GM18873 (cell line): ENCODE results near the gene DTNA.

Source experiments
- ATAC-seq: cut with Tn5 transposase; IDR thresholded peaks from one replicate; pipeline ENCODE4 v1.9.1; 2021; ENCODE audit warnings: mild to moderate bottlenecking, moderate library complexity, moderate number of reproducible peaks; ENCODE audit not compliant: unreplicated experiment, low FRiP score

DTNA gene

DNA sequence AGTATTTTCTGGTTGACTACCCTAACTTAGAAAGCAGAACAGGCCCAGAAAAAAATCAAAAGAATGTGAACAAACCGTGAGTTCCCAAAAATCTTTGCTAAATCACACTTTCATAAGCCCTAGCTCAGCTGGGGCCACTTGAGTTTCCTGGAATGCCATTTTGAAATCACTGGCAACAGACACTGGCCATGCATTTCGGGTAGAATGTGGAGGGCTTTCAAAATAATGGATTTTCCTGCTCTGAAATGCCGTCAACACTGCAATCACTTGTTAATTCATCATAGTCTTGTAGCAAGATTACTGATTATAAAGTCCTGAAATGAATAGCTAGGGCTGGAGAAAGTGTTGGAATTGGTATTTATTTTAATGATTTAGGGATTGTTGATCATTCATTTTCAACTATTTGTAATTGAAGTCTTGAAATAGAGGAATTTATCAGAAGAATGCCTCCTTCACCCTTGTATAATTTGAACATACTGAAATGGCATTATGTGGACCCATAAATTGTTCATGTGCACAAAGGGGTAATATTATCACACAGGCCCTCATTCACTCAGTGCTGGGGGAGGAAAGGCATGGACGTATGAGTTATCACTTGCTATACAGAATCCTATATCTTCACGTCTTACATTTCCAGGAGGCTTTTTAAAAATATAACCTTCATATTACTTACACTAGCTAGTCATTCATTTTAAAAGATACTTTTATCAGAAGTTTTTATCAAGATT is 134.8 kb downstream of the DTNA start:
- no peak for ATAC-seq

DNA sequence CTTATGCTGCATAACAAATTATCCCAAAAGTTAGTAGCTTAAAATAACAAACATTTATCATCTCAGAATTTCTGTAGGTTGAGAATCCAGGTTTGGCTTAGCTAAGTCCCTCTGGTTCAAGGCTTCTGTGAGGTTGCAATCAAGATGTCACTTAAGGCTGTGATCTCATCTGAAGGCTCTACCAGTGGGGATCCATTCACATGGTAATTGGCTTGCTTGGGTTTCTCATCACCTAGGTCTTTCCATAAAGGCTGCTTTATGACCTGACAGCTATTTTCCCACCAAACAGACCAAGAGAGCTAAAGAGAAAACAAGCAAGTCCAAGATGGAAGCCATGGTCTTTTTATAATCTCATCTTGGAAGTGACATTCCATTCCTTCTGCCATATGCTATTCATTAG is 137.3 kb downstream of the DTNA start:
- no peak for ATAC-seq

GRCh38 chr18:34848156-34848555 is 138.1 kb downstream of the DTNA start:
- no peak for ATAC-seq

GRCh38 chr18:34848695-34849094 is 138.6 kb downstream of the DTNA start:
- no peak for ATAC-seq

DNA sequence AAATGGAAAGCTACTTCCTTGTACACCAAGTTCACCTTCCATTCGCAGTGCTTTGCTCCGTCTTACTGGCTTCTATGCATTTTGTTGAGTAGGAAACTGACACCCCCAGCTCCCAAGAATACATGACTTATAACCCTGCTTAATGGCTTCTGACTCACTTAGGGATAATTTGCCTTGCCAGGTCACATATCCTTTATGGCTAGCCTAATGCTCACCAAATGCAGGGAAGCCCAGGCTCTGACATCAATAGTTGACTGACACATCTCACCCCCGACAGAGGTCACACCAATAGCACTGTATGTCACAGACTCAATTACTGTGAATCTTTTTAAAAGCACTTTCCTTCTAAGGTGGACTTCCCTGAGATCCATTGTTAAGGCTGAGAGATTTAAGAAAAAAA is 147.2 kb downstream of the DTNA start:
- no peak for ATAC-seq

DNA sequence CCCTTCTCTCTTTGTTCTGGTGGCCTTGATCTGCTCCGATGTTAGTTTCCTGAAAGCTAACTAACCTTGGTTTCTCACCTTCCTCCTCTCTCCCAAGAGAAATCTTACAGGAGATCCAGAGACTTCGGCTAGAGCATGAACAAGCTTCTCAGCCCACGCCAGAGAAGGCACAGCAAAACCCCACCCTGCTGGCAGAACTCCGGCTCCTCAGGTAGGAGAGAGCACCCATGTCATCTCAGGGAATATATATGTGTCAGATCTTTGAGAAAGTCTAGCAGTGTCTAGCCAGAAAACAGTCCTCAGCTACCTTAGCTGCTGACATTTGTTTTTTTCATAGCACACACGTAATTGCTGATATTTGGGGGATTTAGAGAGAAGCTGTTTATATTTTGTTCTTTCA is 148.1 kb downstream of the DTNA start:
- no peak for ATAC-seq

DNA sequence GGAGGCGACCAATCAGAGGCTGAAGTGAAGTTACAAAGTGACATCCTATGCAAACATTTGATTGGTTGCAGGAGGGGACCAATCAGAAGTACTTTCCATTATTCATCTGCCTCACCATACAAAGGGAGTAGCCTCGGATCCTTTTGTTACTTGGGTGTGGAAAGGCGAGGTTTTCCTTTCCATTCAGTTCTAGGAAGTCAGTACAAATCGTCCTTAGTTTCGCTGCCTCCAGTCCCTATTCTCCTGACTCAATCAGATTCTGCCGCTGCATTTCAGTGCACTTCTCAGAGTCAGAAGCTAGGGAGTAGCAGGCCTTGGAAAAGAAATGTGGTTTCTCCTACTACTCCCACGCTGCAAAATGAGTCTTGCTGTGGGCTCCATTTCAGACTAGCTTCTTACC is 149.4 kb downstream of the DTNA start:
- ATAC-seq = no peak

GRCh38 chr18:34862561-34862960 is 152.5 kb downstream of the DTNA start:
- no peak for ATAC-seq

DNA sequence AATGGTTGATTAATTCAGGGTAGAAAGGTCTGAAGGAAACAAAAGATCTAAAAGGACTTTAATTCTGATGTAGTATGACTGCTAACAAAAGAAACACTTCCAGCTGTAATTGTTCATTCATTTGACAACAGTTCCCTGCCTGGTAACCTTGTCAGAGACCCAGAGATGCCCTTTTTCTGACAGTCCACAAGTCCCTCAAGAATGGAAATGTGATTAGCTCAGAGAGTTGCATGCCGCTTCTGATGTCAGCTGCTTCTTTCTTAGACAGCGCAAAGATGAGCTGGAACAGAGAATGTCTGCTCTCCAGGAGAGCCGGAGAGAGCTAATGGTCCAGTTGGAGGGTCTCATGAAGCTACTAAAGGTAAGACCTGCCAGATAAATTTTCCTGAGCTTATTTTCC is 153.6 kb downstream of the DTNA start:
- no peak for ATAC-seq

DNA sequence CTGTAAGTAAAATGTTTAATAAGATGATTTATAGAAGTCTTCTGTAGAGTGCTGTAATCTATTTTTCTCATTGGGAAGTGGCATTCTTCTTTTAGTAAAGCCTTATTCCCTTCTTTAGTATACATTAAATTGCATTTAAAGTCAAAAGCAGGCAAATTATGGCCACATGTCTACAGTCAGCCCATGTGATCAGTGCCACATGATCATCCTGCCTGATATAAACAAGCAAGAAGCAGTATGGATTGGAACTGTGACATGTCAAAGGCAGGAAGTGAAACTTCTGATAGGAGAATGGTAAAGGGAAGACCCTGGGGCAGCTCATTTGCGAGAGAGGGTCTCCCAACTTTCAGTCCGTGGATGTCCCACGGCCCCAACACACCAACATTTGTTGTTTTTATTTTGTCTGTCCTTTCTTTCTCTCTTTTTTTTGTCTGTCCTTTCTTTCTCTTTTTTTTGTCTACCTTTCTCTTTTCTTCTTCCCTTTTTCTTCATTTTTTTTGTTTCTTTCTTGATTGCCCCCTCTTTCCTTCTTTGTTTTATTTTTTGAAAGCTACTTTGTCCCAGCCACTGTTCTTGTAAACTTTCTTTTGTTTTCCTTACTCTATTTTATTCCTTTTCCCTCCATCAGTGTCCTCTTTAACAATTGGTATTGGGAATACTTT is 154.9 kb downstream of the DTNA start:
- no peak for ATAC-seq

DNA sequence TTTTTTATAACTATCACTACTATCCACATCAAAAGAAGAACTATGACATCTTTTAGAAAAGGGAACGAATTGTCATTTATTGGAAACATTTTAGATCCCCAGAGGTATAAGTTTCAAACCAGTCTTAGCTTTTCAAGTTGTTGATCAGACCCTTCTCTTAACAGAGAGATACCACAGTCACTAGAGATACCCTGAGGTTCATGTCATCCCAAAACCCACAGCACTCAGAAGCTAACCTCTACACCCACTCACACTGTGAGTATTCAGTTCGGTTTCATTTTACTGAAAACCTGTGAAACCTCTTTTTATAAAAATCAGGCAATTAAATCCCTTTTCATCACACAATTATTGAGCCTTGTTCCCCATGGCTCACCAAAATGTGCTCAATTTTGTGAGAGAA is 156.2 kb downstream of the DTNA start:
- no peak for ATAC-seq

DNA sequence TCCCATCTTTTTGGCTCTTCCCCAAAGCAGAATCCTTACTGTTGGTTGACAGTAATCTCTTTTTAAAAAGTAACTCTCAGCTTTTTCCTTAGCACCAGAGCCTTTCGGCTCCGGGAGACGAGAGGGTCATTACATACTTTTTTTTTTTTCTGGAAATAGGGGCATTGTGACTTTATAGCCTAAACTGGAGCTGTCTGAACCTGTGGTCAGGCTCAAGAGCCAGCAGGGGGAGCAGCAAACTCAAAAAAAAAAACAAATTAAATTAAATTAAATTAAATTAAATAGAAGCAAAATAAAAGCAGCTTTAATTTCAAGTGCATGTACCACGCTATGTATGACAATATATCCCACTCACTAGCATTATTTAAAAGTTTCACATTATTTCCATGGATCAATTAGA is 156.6 kb downstream of the DTNA start:
- ATAC-seq = no peak

DNA sequence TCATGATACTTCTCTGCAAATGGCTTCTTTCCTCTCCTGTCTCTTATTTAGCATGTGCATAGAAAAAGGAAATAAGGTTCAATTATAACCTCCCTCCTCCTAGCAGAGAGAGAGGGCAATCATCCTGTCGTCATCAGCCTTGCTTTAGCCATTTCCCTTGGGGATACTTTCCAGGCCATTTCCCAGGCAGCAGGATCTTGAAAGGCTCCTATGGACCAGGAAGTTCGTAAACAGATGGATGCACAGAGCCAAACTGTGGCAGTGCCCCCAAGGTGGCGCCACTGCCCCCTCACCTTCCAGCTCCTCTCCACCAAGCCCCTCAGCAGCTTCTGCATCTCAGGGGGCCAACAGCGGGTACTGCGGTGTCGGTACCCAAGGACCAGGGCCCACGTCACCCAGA is 157.4 kb downstream of the DTNA start:
- ATAC-seq = no peak

GRCh38 chr18:34870555-34871310 is 160.6 kb downstream of the DTNA start:
- no peak for ATAC-seq

- no peak for ATAC-seq
Observed at GRCh38 chr18:34871435-34871834, 161.3 kb downstream of the DTNA start.

DNA sequence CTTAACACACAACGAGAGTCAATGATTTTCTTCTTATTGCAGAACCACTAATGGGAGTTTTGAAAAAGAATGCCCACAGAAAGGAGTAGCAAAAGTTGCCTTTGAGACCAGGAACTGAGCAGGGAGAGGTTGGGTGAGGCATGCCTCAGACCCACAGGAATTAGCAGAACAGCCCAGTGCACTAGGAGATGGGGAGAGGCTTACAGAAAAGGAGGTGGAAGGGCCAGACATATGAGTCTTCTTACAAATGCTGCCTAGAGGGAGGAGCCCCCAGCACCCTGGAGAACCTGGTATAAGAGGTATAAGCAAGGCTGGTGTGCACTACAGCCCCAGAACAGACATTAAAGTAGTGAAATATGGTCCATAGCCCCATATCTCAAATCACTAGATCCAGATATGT is 162.0 kb downstream of the DTNA start:
- ATAC-seq = no peak

- no peak for ATAC-seq
Observed at GRCh38 chr18:34873986-34874580, 164.0 kb downstream of the DTNA start.

GRCh38 chr18:34875150-34875549 is 165.1 kb downstream of the DTNA start:
- no peak for ATAC-seq

DNA sequence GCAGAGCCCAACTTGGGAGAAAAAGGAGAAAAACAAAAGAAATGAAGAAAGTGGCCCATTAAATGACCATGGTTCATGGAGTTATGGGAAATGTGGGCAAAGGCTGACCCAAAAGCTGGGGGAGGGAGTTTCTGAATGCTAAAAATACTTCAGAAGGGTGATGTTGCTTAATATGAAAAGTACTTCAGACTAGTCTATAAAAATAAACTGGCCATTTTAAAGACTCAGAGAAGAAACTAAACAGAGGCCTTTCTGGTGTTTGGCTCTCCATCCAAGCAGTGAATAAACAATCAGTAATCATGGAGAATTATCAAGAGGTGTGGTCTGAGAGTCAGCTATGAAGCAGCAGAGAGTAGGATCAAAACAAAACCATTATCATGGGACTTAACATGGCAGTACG is 170.3 kb downstream of the DTNA start:
- no peak for ATAC-seq

- no peak for ATAC-seq
Observed at GRCh38 chr18:34880882-34881834, 171.1 kb downstream of the DTNA start.
